ENCODE data around the gene FAM221A. TPM values are rescaled to one million over a fixed set of nuclear protein-coding genes. Genes with fewer than 3 reads are reported as not detected.

Gene FAM221A
- total RNA-seq, 2 experiments from 2014 or later = 1.8 to 2.8 TPM

GRCh38 chr7:23653942-23654341 lies 26.1 kb upstream of the FAM221A start:
- intact Hi-C loops (cut with DNase I, micrococcal nuclease) = no loop called here
- Histone ChIP-seq H3K4me1 (ENCODE audit: insufficient read depth, low read length) (no peaks in the 10 kb centered on the region), H3K27ac (ENCODE audit: low read depth in 1 of 2, low read length in 2 of 2) (no peak overlapping the region), H3K27me3 (ENCODE audit: control insufficient read depth in 1 of 2, insufficient read depth in 2 of 2, low read length in 2 of 2) (no peaks in the 10 kb centered on the region), H3K36me3 (ENCODE audit: insufficient read depth, low read length) (no peaks in the 10 kb centered on the region), H3K9me3 (ENCODE audit: control insufficient read depth in 1 of 2, insufficient read depth in 1 of 2, low read length in 2 of 2) (peaks cover 24 to 26% of the 10 kb centered on the region in 2 experiments), H3K4me3 (ENCODE audit: low read length) (no peak overlapping the region)
- Mint-ChIP-seq H3K4me3 (no peak overlapping the region), H3K4me1 (ENCODE audit: low read depth) (no peaks in the 10 kb centered on the region), H3K27ac (no peak overlapping the region), H3K36me3 (ENCODE audit: low read depth) (peaks cover 49% of the 10 kb centered on the region), H3K9me3 (peaks cover 15% of the 10 kb centered on the region), H3K27me3 (no peaks in the 10 kb centered on the region)
- no peak for ATAC-seq (ENCODE audit: poor library complexity)
- no peak for TF ChIP-seq CTCF (IDR thresholded peaks at IDR 0.05)
- CTCF ChIA-PET = no interaction called here
- DNase-seq = no peak
- POLR2A ChIA-PET = no interaction called here

GRCh38 chr7:23654508-23654907 lies 25.5 kb upstream of the FAM221A start:
- TF ChIP-seq CTCF (IDR thresholded peaks at IDR 0.05) = no peak
- no peak overlapping the region for H3K4me3 ChIP-seq (ENCODE audit: low read length)
- DNase-seq = peak in 1 of 14 experiments; percentile 8
- no peak for ATAC-seq (ENCODE audit: poor library complexity)
- H3K27ac ChIP-seq (ENCODE audit: low read depth in 1 of 2, low read length in 2 of 2) = no peak overlapping the region
- H3K9me3 ChIP-seq (ENCODE audit: control insufficient read depth in 1 of 2, insufficient read depth in 1 of 2, low read length in 2 of 2) = peaks cover 26% of the 10 kb centered on the region in 2 experiments
- POLR2A ChIA-PET = no interaction called here
- Mint-ChIP-seq H3K27ac (no peak overlapping the region), H3K9me3 (peaks cover 15% of the 10 kb centered on the region), H3K4me3 (no peak overlapping the region), H3K27me3 (no peaks in the 10 kb centered on the region), H3K4me1 (ENCODE audit: low read depth) (no peaks in the 10 kb centered on the region), H3K36me3 (ENCODE audit: low read depth) (peaks cover 47% of the 10 kb centered on the region)
- no peaks in the 10 kb centered on the region for H3K4me1 ChIP-seq (ENCODE audit: insufficient read depth, low read length)
- H3K36me3 ChIP-seq (ENCODE audit: insufficient read depth, low read length) = no peaks in the 10 kb centered on the region
- CTCF ChIA-PET = no interaction called here
- no peaks in the 10 kb centered on the region for H3K27me3 ChIP-seq (ENCODE audit: control insufficient read depth in 1 of 2, insufficient read depth in 2 of 2, low read length in 2 of 2)
- intact Hi-C loops (cut with DNase I, micrococcal nuclease) = no loop called here

GRCh38 chr7:23655433-23655832 lies 24.6 kb upstream of the FAM221A start:
- POLR2A ChIA-PET = no interaction called here
- intact Hi-C loops (cut with DNase I, micrococcal nuclease) = no loop called here
- no peak for TF ChIP-seq CTCF (IDR thresholded peaks at IDR 0.05)

More at GRCh38 chr7:23655433-23655832, 24.6 kb upstream of the FAM221A start:
- Mint-ChIP-seq H3K4me3 (no peak overlapping the region), H3K36me3 (ENCODE audit: low read depth) (peaks cover 38% of the 10 kb centered on the region), H3K27me3 (no peaks in the 10 kb centered on the region), H3K9me3 (peaks cover 15% of the 10 kb centered on the region), H3K27ac (no peak overlapping the region), H3K4me1 (ENCODE audit: low read depth) (no peaks in the 10 kb centered on the region)
- Histone ChIP-seq H3K4me1 (ENCODE audit: insufficient read depth, low read length) (no peaks in the 10 kb centered on the region), H3K9me3 (ENCODE audit: control insufficient read depth in 1 of 2, insufficient read depth in 1 of 2, low read length in 2 of 2) (peaks cover 26 to 31% of the 10 kb centered on the region in 2 experiments), H3K27ac (ENCODE audit: low read depth in 1 of 2, low read length in 2 of 2) (no peak overlapping the region), H3K27me3 (ENCODE audit: control insufficient read depth in 1 of 2, insufficient read depth in 2 of 2, low read length in 2 of 2) (no peaks in the 10 kb centered on the region), H3K4me3 (ENCODE audit: low read length) (no peak overlapping the region), H3K36me3 (ENCODE audit: insufficient read depth, low read length) (no peaks in the 10 kb centered on the region)
- ATAC-seq (ENCODE audit: poor library complexity) (no peak), DNase-seq (no peak)
- CTCF ChIA-PET = interaction anchor here (0.5 kb wide), 1 partner anchor 730 kb away, joined by 3 read pairs; no protein-coding TSS in a partner anchor

All from CD4-positive, alpha-beta T cell (primary cell).